Epidermal melanocyte (primary cell): ENCODE measurements around the gene DEUP1.
"Not testable (repeated sequence)": the region's sequence is repeated elsewhere in the genome, so short reads cannot be mapped to it uniquely, and the experiment has no call there.

Experiments
- DNase-seq: peaks from one replicate; pipeline ENCODE4 v3.0.0; 2011; ENCODE audit warnings: low spot score; ENCODE audit not compliant: insufficient read length

The DEUP1 gene, protein sequence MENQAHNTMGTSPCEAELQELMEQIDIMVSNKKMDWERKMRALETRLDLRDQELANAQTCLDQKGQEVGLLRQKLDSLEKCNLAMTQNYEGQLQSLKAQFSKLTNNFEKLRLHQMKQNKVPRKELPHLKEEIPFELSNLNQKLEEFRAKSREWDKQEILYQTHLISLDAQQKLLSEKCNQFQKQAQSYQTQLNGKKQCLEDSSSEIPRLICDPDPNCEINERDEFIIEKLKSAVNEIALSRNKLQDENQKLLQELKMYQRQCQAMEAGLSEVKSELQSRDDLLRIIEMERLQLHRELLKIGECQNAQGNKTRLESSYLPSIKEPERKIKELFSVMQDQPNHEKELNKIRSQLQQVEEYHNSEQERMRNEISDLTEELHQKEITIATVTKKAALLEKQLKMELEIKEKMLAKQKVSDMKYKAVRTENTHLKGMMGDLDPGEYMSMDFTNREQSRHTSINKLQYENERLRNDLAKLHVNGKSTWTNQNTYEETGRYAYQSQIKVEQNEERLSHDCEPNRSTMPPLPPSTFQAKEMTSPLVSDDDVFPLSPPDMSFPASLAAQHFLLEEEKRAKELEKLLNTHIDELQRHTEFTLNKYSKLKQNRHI

GRCh38 chr11:93330446-93330984, at the start of gene DEUP1:
DEUP1 (plus strand) TSS chr11:93330742; CDS start chr11:93332260, 1,518 bp downstream.
- no peak for DNase-seq

DNA sequence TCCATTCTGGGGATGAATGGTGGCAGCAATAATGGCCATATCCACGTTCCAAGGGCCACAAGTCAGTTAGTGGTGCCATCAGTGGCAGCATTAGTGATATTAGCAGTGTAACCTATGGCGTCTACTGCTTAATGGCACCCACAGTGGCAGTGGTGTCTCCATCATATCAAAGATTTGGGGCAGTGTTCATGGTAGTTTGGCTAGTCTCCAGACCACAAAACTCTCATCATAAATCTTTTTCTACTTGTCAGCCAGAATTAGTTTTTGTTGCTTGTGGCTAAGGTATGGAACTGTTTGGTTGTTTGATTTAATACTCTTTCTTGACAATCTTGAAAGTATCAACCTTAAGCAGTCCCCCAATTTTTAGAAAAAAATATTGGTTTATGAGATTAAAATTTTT, 45.1 kb upstream of the DEUP1 start:
- DNase-seq = no peak

- no peak for DNase-seq
These were observed 43.1 kb upstream of the DEUP1 start for GRCh38 chr11:93287434-93287833.

DNA sequence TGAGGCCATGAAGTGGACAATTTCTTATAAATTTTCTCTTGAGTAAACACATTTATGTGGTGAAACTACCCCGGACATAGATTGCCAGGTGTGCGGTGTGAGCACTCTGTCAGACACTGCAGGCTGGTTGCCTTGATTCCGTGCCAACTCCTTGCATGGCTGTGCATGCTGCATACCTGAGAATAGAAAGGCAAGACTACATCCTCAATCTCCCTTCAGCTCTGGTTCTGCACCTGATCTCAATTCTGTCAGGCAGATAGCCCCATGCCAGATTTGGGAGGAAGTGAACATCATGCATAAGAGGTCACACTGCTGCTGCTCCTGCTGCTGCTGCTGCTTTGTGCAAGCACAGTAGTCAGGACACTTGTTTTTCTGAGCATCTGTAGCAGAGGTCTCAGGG, 42.5 kb upstream of the DEUP1 start:
- DNase-seq = no peak

GRCh38 chr11:93288767-93289166, 41.8 kb upstream of the DEUP1 start:
- DNase-seq = no peak

GRCh38 chr11:93289782-93290463, 40.6 kb upstream of the DEUP1 start:
- DNase-seq = no peak

DNA sequence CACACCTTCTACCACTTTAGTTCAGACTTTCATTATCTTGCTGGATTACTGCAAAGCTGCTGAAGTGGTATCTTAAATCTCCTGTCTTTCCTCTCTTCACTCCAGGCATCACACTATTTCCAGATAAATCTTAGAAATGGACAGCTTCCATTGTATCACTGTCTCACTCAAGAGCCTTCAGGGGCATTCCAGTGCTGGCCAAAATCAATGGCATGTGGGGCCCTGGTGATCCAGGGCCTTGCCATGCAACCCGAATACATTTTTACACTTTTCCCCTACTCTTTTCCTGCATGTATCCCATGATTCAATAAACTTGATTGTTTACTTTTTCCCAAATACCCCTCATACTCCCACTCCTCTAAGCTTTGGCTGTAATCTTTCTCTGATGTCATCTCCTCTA, 39.4 kb upstream of the DEUP1 start:
- no peak for DNase-seq

DNA sequence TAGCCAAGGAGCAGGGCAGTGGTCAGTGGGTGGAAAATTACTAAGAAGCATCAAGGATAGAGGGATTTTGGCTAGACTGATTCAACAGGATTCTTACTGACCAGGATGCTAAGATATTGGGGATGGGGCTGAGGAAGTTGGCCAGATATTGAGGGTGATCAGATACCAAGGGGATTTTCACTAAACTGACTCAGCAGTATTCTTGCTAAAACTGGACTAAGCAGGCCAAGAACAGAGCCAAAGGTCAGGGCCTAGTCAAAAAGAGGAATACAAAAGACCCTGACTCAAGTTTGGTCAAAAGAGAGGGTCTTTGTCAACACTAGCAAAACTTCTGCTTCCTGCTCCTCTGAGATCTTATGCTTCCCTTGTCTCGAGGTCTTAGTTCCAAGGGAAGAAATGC, 38.6 kb upstream of the DEUP1 start:
- no peak for DNase-seq

- DNase-seq = no peak
These were observed 34.5 kb upstream of the DEUP1 start for GRCh38 chr11:93295921-93296575.

GRCh38 chr11:93303689-93304088, 26.9 kb upstream of the DEUP1 start:
- no peak for DNase-seq

- DNase-seq = not testable (repeated sequence)
These were observed 16.1 kb upstream of the DEUP1 start for GRCh38 chr11:93314399-93314798.

DNA sequence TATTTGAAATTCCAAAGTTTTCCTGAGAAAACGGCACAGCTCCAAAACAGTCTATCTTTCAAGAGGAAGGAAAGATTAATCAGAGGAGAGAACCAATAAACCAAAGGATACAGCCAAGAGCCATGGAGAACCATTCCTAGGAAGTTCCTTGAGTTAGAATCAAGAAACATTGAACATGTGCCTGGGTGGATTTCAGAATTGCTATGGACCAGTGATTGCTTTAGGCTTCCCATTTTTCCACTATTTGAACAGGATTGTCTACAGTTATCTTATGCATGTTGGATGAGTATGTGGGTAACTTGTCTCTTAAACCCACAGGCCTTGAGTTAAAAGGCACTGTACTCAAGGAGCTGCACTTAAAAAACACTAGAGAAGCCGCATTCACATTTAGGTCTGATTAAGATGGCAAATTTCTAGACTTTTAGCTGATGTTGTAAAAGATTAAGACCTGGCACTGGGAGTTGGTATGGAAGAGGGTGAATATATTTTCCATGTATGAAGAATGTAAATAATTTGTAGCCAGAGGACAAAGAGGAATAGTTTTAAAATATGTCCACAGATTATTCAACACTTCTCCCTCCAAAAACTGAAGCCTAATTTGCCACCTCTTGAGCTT, 11.2 kb upstream of the DEUP1 start:
- no peak for DNase-seq

DNA sequence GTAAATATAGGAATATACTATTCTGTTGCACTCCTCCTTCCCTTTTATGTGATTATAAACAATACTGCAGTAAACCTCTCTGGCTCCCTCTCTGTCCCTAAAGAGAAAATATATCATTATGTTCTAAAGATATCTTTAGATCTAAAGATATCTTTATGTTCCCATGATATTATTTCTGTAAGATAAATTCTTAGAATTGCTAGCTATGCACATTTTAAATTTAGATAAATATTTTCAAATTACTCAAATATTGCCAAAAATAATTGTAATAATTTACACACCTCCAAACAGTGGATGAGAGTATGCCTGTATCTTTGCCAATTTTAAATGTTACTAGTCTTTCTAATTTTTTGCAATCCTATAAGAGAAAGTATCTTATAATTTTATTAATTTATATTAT, 10.3 kb upstream of the DEUP1 start:
- DNase-seq = no peak

DNA sequence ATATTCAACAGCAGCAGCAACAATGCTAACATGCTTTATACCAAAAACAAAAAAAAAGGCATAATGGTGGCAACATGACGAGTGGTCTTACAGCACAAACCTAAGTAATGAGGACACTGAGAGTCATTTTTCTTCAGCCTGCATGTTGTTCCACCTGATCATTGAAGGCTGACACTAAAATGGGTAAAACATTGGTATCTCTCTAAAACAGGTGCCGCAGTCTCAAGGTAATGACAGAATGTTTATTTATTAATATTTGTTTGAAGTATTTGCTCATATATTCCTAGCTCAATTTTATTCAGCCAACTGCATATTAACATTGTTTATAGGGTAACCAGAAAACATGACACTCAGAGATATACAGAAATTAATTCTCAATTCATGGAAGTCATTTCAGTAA, 8.3 kb upstream of the DEUP1 start:
- no peak for DNase-seq

- DNase-seq = no peak
These were observed 6.8 kb upstream of the DEUP1 start for GRCh38 chr11:93323747-93324146.

- no peak for DNase-seq
These were observed 6.0 kb upstream of the DEUP1 start for GRCh38 chr11:93324500-93324899.

DNA sequence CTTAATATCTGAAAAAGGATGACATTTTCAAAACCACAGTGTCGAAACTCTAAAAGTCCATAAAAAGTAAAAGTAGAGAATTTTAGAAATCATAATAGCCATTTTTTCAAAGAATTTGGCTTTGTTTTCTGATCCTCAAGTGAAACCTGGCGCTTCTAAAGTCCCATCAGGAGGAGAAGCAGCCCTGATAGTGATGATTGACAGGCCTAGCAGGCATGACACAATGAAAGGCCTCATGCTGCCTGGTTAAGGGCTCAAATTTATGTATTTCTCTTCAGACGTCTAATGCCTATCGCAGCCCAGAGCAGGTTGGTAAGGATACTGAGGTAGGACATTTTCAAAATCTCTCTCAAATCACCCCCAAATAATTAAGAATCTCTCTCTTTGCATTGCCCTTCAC, 3.9 kb upstream of the DEUP1 start:
- DNase-seq = no peak

DNA sequence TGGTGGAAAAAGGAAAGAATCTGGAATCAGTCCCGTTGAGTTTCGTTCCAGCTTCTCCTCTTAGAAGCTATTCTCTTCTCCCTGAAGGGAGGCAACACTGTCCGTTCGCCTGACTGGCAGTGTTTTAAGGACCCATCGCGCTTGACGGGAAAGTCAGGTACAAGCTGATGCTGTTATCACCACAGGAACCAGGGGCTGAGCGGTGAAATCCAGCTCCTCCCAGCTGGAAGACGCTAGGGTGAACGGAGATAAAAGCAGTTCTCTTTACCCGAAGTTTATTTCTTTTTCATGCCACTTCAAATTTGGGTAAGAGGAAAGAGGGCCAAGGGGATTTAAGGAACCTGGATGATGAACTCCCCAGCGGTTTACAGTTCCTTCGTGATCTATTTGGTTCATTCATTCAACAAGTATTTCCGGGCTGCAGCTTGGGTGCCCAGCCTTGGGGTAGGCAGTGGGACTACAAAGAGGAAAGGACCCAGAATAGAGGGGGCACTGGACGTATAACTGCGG, 551 bp upstream of the DEUP1 start:
- DNase-seq = no peak

DNA sequence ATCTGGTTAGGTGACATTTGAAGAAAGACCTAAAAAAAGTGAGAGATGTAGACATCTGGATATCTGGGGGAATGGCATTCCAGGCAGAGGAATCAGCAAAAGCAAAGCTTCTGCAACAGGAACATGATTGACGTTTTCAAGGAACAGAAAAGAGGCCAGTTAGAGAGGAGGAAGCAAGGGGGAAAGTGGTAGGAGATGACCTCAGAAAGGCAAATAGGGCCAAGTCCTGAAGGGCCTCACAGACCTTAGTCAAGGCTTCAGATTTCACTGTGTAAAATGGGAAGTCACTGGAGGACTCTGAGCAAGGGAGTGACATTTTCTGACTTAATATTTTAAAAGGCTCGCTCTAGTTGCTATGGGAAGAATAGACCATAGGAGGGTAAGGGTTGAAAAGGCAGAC, 9.7 kb downstream of the DEUP1 start:
- no peak for DNase-seq

DNA sequence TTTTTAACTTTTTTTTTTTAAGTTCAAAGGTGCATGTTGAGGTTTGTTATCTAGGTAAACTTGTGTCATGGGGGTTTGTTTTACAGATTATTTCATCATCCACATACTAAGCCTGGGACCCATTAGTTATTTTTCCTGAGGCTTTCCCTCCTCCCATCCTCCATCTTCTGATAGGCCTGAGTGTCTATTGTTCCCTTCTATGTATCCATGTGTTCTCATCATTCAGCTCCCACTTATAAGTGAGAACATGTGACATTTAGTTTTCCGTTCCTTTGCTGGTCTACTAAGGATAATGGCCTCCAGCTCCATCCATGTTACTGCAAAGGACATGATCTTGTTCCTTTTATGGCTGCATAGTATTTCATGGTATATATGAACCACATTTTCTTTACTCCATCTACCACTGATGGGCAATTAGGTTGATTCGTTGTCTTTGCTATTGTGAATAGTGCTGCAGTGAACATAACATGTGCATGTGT, 14.4 kb downstream of the DEUP1 start:
- DNase-seq = no peak

DNA sequence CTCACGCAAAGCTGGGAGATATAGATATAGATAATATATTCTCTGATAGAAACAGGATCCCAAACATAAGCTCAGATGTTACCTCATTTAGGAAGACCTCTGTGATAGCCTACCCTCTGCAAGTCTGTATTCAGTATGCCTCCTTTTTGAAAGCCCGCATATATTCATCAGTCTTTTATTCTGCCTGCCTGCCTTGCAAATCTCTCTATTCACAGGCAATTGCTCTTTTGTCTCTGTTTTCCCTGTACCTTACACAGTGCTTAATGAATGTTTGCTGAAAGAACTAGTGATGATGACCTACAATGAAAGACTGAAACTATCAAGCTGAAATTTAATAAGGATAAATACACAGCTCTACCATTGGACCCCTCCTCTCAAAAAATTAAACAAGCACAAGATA, 18.4 kb downstream of the DEUP1 start:
- DNase-seq = no peak
